ENCODE results near the gene TCP10L.

GRCh38 chr21:32585042-32585710 lies at the start of gene TCP10L:
- TF ChIP-seq EZH2phosphoT487 (IDR thresholded peaks at IDR 0.05; ENCODE audit: insufficient read depth, low read depth) = no peak
- TF ChIP-seq EZH2 (IDR thresholded peaks at IDR 0.05; ENCODE audit: insufficient read depth, poor library complexity, severe bottlenecking) = no peak

All from GM23248 (cell line).